GM03348 (cell line): Measurements from ENCODE around the gene IZUMO2.
"Not testable (repeated sequence)": the region's sequence is repeated elsewhere in the genome, so short reads cannot be mapped to it uniquely, and the experiment has no call there.

Experiments used
- DNase-seq: peaks from one replicate; pipeline ENCODE4 v3.0.0; 2012; ENCODE audit warnings: low spot score

Gene IZUMO2

DNA sequence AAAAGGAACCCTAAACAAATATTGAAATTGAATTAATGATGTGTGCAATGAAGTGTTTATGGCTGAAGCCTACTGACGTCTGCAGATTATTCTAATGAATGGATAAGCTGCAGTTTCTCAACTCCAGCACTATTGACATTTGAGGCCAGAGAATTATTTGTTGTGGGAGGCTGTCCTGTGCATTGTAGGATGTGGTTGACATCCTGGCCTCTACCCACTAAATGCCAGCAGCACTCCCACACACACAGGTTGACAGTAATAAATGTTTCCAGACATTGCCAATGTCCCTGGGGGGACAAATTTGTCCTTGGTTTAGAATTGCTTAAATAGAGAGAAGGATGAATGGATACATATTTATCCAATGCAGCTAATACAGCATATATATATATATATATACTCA lies 21.1 kb upstream of the IZUMO2 start:
- no peak for DNase-seq

GRCh38 chr19:50181121-50181520 lies 18.0 kb upstream of the IZUMO2 start:
- no peak for DNase-seq

DNA sequence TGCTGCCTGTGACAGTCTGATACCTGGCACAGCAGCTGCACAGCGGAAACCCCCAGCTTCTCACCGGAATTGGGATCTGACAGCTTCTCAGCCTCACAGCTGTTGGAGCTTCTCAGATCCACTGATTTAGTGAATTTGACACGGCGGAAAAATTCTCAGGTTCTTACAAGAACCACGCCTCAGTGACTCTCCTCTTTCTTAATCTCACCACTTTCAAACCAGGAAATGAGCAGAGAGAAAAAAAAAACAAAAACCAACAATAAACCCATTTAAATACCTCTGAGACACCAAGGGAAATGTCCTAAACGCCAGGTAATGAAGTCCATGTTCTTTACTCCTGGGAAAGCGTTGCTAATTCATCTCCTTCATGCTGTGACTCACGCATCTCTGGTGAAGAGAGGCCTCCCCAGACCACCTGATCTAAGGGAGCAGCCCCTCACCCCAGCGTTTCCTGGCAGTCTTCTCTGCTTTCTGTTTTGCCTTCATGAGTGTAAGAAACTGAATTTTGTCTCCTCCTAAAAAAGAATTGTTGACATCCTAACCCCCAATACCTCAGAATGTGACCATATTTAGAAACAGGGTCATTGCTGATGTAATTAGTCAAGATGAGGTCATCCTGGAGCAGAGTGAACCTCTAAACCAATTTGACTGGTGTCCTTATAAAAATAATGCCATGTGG lies 15.9 kb upstream of the IZUMO2 start:
- DNase-seq, result no peak

DNA sequence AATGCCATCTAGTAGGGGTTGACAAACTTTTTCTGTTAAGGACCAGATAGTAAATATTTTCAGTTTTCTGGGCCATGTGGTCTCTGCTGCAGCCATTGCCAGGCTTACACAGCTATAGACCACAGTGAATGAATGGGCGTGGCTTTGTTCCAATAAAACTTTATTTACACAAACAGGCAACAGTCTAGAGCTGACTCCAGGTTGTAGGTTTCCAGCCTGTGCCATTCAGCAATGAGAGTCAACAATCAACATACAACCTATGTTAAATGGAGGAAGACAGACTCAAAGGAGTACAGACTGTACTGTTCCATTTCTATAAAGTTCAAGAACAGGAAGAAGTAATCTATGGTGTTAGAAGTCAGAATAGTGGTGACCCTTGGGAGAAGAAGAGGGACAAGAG lies 15.2 kb upstream of the IZUMO2 start:
- DNase-seq, result no peak

DNA sequence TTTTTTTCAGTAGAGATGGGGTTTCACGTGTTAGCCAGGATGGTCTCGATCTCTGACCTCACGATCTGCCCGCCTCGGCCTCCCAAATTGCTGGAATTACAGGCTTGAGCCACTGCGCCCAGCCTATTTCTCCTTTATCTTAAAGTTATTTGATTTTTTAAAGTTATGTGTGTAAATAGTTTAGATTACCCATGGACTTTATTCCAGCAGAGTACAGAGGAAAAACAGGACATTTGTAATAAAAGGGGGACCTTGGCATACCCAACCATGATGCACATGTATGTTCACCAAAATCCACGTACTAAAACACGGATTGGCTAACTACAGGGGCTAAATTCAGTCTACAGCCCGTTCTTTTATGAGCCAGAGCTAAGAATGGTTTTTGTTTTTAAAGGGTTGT lies 13.7 kb upstream of the IZUMO2 start:
- no peak for DNase-seq

GRCh38 chr19:50175924-50176323 lies 12.8 kb upstream of the IZUMO2 start:
- no peak for DNase-seq

GRCh38 chr19:50174100-50174793 lies 11.2 kb upstream of the IZUMO2 start:
- DNase-seq, result no peak

- no peak for DNase-seq
Observed at GRCh38 chr19:50173127-50173526, 10.0 kb upstream of the IZUMO2 start.

GRCh38 chr19:50172726-50173125 lies 9.6 kb upstream of the IZUMO2 start:
- no peak for DNase-seq

DNA sequence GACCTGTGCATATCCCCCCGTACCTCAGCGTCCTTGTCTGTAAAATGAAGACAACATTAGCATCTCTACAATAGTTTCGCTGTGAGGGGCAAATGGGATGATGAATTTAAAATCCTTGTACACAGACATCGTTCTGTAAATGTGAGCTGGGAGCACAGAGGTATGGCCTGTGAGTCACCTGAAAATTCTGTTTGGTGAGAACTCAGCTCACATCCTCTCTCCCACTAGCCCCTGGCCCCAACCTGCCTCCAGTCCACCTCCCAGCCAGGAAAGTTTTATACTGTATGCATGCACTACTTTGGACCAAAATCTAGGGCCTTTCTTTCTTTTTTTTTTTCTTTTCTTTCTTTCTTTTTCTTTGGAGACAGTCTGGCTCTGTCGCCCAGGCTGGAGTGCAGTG lies 8.7 kb upstream of the IZUMO2 start:
- no peak for DNase-seq

- no peak for DNase-seq
Observed at GRCh38 chr19:50167314-50167721, 4.2 kb upstream of the IZUMO2 start.

DNA sequence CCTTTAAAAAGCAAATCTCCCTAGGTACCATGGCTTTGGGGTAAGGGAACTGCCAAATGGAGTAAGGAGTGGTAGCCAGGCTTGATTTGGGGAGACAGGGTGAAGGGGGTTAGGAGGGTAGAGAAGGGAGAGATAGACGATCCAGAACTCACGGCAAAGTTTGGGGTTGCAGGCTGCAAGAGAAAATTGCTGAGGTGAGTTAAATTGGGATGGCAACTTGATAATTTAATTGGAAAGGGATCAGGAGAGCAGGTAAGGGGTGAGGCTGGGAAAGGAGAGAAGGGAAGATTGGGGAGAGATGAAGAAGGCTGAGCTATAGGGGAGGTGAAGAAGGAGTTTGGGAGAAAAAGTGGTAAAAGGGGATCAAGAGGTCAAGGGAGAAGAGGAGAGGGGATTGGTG lies 4.0 kb downstream of the IZUMO2 start:
- no peak for DNase-seq

- DNase-seq, result no peak
Observed at GRCh38 chr19:50158577-50158976, 4.5 kb downstream of the IZUMO2 start.

- DNase-seq, result no peak
Observed at GRCh38 chr19:50155520-50156109, 7.5 kb downstream of the IZUMO2 start.

DNA sequence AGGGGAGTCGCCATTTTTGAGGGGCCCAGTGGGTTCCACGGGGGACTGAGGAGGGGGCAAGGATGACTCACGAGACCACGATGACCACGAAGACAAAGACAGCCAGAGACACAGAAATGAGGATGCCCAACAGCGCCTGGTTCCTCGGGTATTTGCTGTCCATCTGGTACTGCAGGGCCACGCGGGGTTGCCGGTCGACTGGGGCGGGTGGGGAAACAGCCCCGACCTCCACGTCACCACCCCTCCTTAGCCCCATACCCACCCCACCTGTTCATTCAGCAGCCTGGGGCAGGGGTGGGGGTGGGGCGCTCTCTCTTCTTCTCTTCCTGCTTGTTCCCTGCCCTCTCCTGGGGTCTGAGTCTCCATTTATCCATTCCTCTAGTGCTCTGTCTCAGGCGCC lies 8.6 kb downstream of the IZUMO2 start:
- no peak for DNase-seq

- no peak for DNase-seq
Observed at GRCh38 chr19:50152578-50152977, 10.5 kb downstream of the IZUMO2 start.

- DNase-seq, result no peak
Observed at GRCh38 chr19:50148528-50148927, 14.6 kb downstream of the IZUMO2 start.

DNA sequence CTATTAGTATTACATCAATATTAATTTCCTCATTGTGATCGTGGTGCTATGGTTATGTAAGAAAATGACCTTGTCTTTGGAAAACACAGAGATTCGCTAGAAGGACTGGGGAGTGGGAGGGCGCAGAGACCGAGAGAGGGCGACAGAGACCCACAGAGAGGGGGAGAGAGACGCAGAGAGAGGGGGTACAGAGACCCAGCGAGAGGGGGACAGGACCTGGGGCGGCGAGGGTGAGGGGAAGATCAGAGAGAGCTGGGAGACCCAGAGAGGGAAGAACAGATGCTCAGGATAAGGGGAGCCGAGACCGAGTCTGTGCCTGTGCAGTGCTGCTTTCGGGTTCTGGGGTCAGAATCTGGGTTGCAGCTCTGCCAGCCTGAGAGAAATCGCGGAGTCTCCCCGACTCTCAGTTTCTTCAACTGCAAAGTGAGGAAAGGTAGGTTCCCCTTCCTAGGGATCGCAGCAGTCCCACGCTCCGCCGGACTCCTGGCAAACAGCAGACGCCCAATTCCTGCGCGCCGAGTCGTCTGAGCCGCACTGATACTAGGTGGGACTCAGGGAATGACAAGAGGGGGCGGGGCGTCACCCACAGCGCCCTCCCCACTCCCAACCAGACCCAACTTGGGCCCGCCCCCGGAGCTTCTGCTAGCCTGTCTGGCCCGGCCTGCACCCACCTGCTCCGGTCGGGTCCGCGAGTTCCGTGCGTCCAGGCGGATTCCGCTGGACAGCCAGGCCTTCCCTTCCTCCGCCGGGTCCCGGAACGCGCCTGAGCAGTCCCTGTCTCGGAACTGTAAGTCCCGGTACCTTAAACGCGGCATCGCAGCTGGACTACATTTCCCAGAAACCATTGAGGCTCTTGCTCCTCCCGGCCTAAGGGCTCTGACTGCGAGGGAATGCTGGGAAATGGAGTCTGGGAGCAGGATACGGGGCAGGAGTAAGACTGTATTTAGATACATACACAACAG lies 15.3 kb downstream of the IZUMO2 start:
- peak; percentile 86 for DNase-seq

- not testable (repeated sequence) for DNase-seq
Observed at GRCh38 chr19:50141921-50142320, 21.2 kb downstream of the IZUMO2 start.

GRCh38 chr19:50140118-50140845 lies 22.8 kb downstream of the IZUMO2 start:
- not testable (repeated sequence) for DNase-seq

DNA sequence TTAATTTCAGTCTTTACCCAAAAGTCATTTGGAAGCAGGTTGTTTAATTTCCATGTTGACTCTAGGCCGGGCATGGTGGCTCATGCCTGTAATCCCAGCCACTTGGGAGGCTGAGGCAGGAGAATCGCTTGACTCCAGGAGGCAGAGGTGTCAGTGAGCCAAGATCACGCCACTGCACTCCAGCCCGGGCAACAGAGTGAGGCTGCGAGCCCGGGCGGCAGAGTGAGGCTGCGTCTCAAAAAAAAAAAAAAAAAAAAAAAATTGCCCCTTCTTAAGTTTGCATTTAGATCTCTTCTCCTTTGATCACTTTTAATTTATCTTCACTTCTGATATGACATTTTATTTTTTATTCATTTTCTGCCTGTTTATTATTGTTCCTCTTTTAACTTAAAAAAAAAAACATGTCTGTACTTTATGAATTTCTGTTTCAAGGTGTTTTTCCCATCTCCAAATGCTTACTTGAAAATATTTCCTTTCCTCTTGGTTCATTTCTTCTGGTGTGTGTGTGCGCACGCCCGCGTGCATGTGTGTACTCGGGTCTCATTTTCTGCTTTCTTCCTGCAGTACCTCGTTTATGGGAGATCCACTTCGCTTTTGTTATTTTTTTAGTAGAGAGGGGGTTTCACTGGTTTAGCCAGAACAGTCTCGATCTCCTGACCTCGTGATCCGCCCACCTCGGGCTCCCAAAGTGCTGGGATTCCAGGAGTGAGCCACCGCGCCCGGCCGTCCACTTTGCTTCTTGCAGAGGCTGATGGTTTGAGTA lies 26.3 kb downstream of the IZUMO2 start:
- DNase-seq, result not testable (repeated sequence)
